MCF 10A (cell line): ENCODE measurements around the gene PHF23. TPM values are rescaled to one million over a fixed set of nuclear protein-coding genes. Genes with fewer than 3 reads are reported as not detected.
A peak's percentile ranks its signal among the peaks of the same experiment; 100 is the strongest.

Experiments
- BruUV-seq: library from RNA; stranded (reverse); fragments of 400-500 nt; replicated peaks from 2 replicates; lab custom pipeline; 2021; lab: Mats Ljungman, UMichigan
- CTCF ChIA-PET: fragments of 300-600 bp; sonication (Branson Sonifier 250); formaldehyde crosslinking; extraction: SDS; loops from one replicate; lab custom pipeline; 2021; ENCODE audit warnings: antibody characterized with exemption, inconsistent platforms; lab: Yijun Ruan, JAX
- POLR2A ChIA-PET: fragments of 300-600, 350-650 bp; sonication (Branson Sonifier 250); formaldehyde crosslinking; extraction: SDS; loops from one replicate; lab custom pipeline; 2020; ENCODE audit warnings: antibody characterized with exemption, inconsistent platforms; lab: Yijun Ruan, JAX
- DNase-seq: peaks from one replicate; pipeline ENCODE4 v3.0.0-alpha.2; 2018; ENCODE audit not compliant: unreplicated experiment
- H3K27ac Mint-ChIP-seq: one replicate; pipeline ENCODE4 v1.8.0; 2022; ENCODE audit warnings: mild to moderate bottlenecking, low read depth, mixed read lengths; ENCODE audit not compliant: unreplicated experiment
- H3K27me3 Mint-ChIP-seq: one replicate; pipeline ENCODE4 v1.8.0; 2022; ENCODE audit warnings: mixed read lengths; ENCODE audit not compliant: insufficient read depth, unreplicated experiment
- H3K36me3 Mint-ChIP-seq: one replicate; pipeline ENCODE4 v1.8.0; 2022; ENCODE audit warnings: mild to moderate bottlenecking, moderate library complexity, mixed read lengths; ENCODE audit not compliant: insufficient read depth, unreplicated experiment
- H3K4me1 Mint-ChIP-seq: one replicate; pipeline ENCODE4 v1.8.0; 2022; ENCODE audit warnings: mixed read lengths; ENCODE audit not compliant: insufficient read depth, unreplicated experiment
- H3K4me3 Mint-ChIP-seq: one replicate; pipeline ENCODE4 v1.8.0; 2022; ENCODE audit warnings: mild to moderate bottlenecking, moderate library complexity, mixed read lengths; ENCODE audit not compliant: unreplicated experiment
- H3K9me3 Mint-ChIP-seq: one replicate; pipeline ENCODE4 v1.8.0; 2022; ENCODE audit warnings: mixed read lengths; ENCODE audit not compliant: unreplicated experiment
- intact Hi-C: fragments of 100-400 bp; cut with micrococcal nuclease; formaldehyde crosslinking; loops from 2 replicates; pipeline ENCODE4 v1.14.1; 2022
- total RNA-seq: library from RNA; stranded (reverse); gene quantifications from 2 replicates; pipeline ENCODE4 v1.2.3, GENCODE V29; 2022
- TF ChIP-seq, protein P1 (sequence below): fragments of 200-600 bp; IDR thresholded peaks from one replicate; pipeline ENCODE4 v1.8.0; 2022; ENCODE audit warnings: antibody characterized with exemption, mild to moderate bottlenecking; ENCODE audit not compliant: unreplicated experiment

Gene PHF23
- total RNA-seq, 1 experiment from 2014 or later: 41.8 TPM

DNA sequence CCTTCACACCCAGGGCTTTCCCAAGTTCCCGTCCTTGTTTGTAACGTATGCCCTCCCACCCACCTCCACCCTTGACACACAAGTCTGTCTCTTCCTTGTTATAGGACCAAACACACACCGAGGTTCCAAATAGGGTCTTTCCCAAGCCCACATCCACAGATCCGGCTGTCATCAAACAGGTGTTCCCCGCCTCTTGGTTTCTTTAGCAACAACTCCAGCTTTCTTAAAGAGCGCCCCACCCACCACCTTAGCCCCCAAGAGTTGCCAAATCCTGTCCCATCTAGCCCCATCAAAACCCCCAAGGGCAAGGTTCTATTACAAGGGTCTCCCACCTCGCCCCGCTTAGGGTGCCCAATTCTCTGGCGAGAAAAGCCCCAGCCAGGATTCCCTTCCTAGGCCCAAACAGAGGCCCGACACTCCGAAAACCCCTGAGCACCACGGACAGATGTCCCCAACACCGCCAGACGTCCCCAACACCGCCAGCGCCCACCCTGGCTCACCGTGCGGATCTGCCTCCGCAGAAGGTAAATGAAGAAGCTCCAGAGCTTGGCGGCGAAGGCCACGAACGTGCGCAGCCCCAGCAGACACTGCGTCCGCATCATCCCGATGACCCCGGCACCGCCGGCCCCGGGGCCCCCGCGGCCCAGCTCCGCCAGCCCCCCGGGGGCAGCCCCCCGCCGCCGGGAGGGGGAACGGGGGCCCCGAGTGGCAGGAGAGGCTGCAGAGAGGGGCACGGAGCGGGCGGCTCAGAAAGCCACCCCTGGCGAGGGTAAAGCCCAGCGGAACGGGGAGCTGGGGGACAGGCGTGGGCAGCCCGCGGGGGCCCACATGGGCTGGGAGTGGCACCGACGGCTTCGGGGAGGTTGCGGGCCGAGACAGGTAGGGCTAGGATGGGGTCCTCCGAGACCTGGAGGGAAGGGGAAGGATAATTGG lies 11.7 kb upstream of the PHF23 start:
- Mint-ChIP-seq H3K36me3 (peaks cover 62% of the 10 kb centered on the region), H3K4me3 (peak overlapping the region; percentile 92), H3K27ac (peak overlapping the region; percentile 99), H3K27me3 (no peaks in the 10 kb centered on the region), H3K4me1 (peaks cover 19% of the 10 kb centered on the region), H3K9me3 (no peaks in the 10 kb centered on the region)
- DNase-seq: no peak
- POLR2A ChIA-PET: interaction anchor here (0.6 to 4.4 kb wide), 14 partner anchors 9 to 1824 kb away, joined by 3 to 128 read pairs (median 4); partner anchors contain the start of genes ACADVL, DLG4, DVL2 and GABARAP
- intact Hi-C loops: no loop called here
- no TSS peak for BruUV-seq
- CTCF ChIA-PET: interaction anchor here (1.3 kb wide), 1 partner anchor 10 kb away, joined by 3 read pairs; no protein-coding TSS in a partner anchor
- TF ChIP-seq, protein P1, sequence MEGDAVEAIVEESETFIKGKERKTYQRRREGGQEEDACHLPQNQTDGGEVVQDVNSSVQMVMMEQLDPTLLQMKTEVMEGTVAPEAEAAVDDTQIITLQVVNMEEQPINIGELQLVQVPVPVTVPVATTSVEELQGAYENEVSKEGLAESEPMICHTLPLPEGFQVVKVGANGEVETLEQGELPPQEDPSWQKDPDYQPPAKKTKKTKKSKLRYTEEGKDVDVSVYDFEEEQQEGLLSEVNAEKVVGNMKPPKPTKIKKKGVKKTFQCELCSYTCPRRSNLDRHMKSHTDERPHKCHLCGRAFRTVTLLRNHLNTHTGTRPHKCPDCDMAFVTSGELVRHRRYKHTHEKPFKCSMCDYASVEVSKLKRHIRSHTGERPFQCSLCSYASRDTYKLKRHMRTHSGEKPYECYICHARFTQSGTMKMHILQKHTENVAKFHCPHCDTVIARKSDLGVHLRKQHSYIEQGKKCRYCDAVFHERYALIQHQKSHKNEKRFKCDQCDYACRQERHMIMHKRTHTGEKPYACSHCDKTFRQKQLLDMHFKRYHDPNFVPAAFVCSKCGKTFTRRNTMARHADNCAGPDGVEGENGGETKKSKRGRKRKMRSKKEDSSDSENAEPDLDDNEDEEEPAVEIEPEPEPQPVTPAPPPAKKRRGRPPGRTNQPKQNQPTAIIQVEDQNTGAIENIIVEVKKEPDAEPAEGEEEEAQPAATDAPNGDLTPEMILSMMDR: no peak

DNA sequence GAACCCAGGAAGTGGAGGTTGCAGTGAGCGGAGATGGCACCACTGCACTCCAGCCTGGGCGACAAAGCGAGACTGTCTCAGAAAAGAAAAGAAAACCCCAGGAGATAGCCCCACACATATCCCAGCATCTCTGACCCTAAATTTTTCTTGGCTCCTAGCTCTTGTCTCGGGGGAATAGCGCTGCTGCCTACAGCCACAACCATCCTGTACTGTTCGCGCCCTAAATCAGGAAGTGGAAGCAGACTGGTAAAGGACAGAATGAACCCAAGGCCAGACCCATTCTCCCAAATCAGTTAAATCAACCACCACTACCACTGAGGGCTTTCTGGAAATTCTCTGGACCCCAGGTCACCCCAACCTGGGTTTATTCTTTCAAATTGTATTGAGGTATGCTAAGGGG lies 10.6 kb upstream of the PHF23 start:
- peak overlapping the region; percentile 92 for H3K4me3 Mint-ChIP-seq
- POLR2A ChIA-PET: interaction anchor here (0.6 to 4.4 kb wide), 9 partner anchors 7 to 438 kb away, joined by 3 to 128 read pairs (median 4); partner anchors contain the start of genes ACADVL, DLG4, GABARAP and PHF23
- DNase-seq: no peak
- intact Hi-C loops: no loop called here
- no TSS peak for BruUV-seq
- H3K27ac Mint-ChIP-seq: peak overlapping the region; percentile 99
- no peaks in the 10 kb centered on the region for H3K9me3 Mint-ChIP-seq
- CTCF ChIA-PET: interaction anchor here (0.5 to 1.3 kb wide), 3 partner anchors 8 to 204 kb away, joined by 3 to 4 read pairs (median 4); partner anchors contain the start of gene PHF23
- no peaks in the 10 kb centered on the region for H3K27me3 Mint-ChIP-seq
- peaks cover 62% of the 10 kb centered on the region for H3K36me3 Mint-ChIP-seq
- peaks cover 19% of the 10 kb centered on the region for H3K4me1 Mint-ChIP-seq
- TF ChIP-seq, protein P1: no peak

DNA sequence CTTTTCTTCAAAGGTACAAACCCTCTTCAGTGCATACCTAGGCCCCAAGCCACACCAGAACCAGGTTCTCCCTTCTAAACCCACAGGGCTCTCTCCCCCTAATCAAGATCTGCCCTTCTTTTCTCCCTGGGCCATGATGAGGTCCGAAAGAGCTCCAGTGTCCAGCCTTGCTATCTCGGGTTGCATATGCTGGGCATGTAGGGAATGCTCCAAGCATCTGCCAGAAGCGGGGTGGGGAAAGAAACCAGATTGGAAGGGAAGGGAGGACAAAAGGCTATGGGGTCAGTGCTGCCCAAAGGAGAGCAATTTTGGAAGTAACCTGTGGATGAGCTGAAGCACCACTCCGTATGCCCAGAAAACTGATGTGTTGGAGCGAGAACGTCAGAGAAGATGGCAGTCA lies 10.0 kb upstream of the PHF23 start:
- Mint-ChIP-seq H3K36me3 (peaks cover 62% of the 10 kb centered on the region), H3K4me3 (peak overlapping the region; percentile 92), H3K4me1 (peaks cover 19% of the 10 kb centered on the region), H3K27ac (peak overlapping the region; percentile 67), H3K9me3 (no peaks in the 10 kb centered on the region), H3K27me3 (no peaks in the 10 kb centered on the region)
- TF ChIP-seq, protein P1: no peak
- no TSS peak for BruUV-seq
- no peak for DNase-seq
- ChIA-PET POLR2A (interaction anchor here (0.6 to 4.4 kb wide), 8 partner anchors 8 to 438 kb away, joined by 3 to 128 read pairs (median 4); partner anchors contain the start of genes ACADVL, DLG4, GABARAP and PHF23), CTCF (interaction anchor here (0.6 to 1.3 kb wide), 4 partner anchors 8 to 47 kb away, joined by 3 to 4 read pairs (median 3); partner anchors contain the start of gene PHF23)
- intact Hi-C loops: no loop called here

DNA sequence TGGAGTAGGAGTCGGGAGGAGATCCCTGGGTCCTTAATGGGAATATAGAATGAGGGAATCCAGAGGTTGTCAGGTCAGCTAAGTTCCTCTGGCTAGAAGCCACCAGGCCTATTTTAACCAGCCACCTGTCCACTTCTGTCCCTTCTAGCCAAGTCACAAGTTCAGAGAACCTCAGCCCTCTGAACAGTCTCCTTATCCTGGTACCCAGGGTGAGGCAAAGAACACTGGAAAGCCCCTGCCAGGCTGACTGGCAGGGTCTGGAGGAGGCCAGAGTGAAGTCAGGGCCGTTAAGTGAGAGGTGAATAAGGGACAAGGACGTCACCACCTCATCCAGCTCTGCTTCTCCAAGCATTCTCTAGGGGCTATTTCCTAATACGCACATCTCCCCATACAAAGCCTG lies 9.5 kb upstream of the PHF23 start:
- ChIA-PET CTCF (interaction anchor here (0.6 to 1.0 kb wide), 4 partner anchors 34 to 49 kb away, joined by 3 to 5 read pairs (median 3); no protein-coding TSS in a partner anchor), POLR2A (interaction anchor here (1.0 to 4.4 kb wide), 3 partner anchors 8 to 11 kb away, joined by 3 to 128 read pairs (median 7); partner anchors contain the start of genes GABARAP and PHF23)
- Mint-ChIP-seq H3K27ac (peak overlapping the region; percentile 67), H3K4me1 (peaks cover 19% of the 10 kb centered on the region), H3K27me3 (no peaks in the 10 kb centered on the region), H3K36me3 (peaks cover 62% of the 10 kb centered on the region), H3K9me3 (no peaks in the 10 kb centered on the region), H3K4me3 (peak overlapping the region; percentile 92)
- no peak for DNase-seq
- no TSS peak for BruUV-seq
- TF ChIP-seq, protein P1: no peak
- intact Hi-C loops: no loop called here
